ENCODE measurements around the gene TMPRSS4. TPM values are rescaled to one million over a fixed set of nuclear protein-coding genes. Genes with fewer than 3 reads are reported as not detected.

The TMPRSS4 gene
- total and polyA plus RNA-seq, 2 experiments from 2014 or later = not detected

DNA sequence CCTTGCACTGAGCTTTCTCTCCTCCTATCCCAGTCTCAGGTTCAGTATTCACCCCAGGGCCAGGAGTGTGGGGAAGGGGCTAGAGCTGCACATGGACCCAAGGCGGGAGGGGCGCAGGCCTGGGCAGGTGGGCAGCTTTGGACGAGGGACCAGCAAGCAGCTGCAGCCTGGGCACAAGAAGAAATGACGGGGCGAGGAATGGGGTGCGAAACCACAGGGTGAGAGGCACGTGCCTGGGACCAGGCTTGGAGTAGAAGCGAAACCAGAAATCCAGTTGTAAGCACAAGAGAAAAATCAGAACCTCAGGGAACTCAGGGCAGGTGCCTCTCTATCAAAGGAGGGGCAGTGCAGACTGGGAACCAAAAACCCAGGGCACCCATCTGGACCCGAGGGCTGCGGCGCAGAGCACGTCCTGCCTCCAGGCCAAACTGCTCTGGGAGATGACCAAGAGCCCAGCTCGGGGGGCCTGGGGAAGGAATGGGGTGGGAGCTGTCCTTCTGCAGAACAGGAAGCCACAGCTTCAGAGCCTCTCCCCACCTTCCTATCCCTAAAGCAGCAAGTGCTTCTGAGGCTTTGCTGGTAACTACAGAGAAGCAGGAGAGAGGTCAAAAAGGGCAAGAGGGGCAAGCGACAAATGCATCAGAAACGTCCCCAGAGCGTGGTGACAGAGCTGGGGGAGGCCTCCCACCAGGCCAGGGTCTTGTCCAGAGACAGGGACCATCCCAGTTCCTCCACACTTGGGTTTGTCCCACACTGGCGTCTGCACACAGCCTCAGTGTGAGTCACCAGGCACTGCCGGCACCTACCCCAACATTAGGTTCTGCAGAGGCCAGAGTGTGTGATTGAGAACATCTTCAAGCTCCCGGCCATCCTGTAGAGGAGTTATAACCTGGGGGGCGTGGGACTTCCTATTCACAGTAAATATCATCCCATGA, 18.3 kb upstream of the TMPRSS4 start:
- WGBS, 2 experiments (ENCODE audit: low coverage in 1 of 2, low lambda C conversion rate in 2 of 2, missing lambda C conversion rate in 2 of 2) = 35 to 43% methylated on average over 19 to 20 of the region's 20 CpGs
- H3K79me2 ChIP-seq (ENCODE audit: insufficient read depth) = no peaks in the 10 kb centered on the region
- TF ChIP-seq EZH2 (IDR thresholded peaks at IDR 0.05; ENCODE audit: insufficient read depth, poor library complexity, severe bottlenecking) (no peak), EZH2phosphoT487 (IDR thresholded peaks at IDR 0.05; ENCODE audit: insufficient read depth, low read depth) (no peak)
- no peak overlapping the region for H2AFZ ChIP-seq
- no peak overlapping the region for H3K9ac ChIP-seq
- H3K27ac ChIP-seq = no peak overlapping the region
- peak; percentile 18 for DNase-seq
- no peaks in the 10 kb centered on the region for H3F3A ChIP-seq (ENCODE audit: insufficient read depth)
- no peak overlapping the region for H3K4me2 ChIP-seq (ENCODE audit: unreplicated experiment)
- no peaks in the 10 kb centered on the region for H3K4me1 ChIP-seq (ENCODE audit: insufficient read depth)
- H3K4me3 ChIP-seq = no peak overlapping the region
- in situ Hi-C loops (cut with MboI) = loop anchor here (10.0 kb wide), 1 partner anchor 224 kb away; no protein-coding TSS in a partner anchor
- no peaks in the 10 kb centered on the region for H3K9me2 ChIP-seq (ENCODE audit: insufficient read depth)
- no peaks in the 10 kb centered on the region for H3K9me3 ChIP-seq (ENCODE audit: low read depth)
- no peaks in the 10 kb centered on the region for H3K36me3 ChIP-seq (ENCODE audit: low read depth)
- H4K20me1 ChIP-seq (ENCODE audit: insufficient read depth) = no peaks in the 10 kb centered on the region
- H3K27me3 ChIP-seq (replicated peaks; ENCODE audit: insufficient read depth) = peaks cover 4% of the 10 kb centered on the region; the same call in 1 of the 2 replicates

DNA sequence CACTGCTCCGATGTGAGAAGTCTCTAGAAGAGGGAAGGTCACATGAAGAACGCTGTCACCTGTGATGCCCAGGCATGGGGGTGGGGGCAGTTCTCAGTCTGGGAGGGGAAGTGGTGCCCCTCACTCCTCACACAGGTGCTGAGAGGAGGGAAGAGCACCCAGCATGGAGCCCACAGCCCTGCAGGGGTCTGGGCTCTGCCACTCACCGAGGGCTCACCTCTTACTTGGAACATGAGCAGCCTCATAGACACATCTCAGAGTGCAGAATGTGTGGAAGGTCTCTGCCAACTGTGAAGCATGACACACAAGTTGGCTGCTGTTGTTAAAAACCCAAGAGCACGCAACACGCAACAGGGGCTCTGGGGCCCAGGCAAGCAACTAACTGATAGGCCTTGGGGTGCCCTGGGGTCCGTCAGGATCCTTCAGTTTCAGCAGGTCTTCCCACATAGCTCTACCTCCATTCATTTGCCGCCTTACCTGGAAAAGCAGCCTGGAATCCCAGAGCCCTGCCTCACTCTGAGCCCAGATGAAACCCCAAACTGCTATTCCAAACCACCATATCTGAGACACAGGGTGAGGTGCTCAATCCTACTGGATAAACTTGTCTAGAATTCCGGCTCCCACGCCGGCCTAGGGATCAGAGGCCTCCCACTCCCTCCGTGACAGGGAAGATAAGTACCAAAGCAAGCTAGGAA, 17.5 kb upstream of the TMPRSS4 start:
- Histone ChIP-seq H3K9me3 (ENCODE audit: low read depth) (no peaks in the 10 kb centered on the region), H2AFZ (no peak overlapping the region), H4K20me1 (ENCODE audit: insufficient read depth) (no peaks in the 10 kb centered on the region), H3K4me1 (ENCODE audit: insufficient read depth) (no peaks in the 10 kb centered on the region), H3K9ac (no peak overlapping the region), H3K9me2 (ENCODE audit: insufficient read depth) (no peaks in the 10 kb centered on the region), H3K4me3 (no peak overlapping the region), H3K79me2 (ENCODE audit: insufficient read depth) (no peaks in the 10 kb centered on the region), H3K4me2 (ENCODE audit: unreplicated experiment) (no peak overlapping the region), H3K36me3 (ENCODE audit: low read depth) (no peaks in the 10 kb centered on the region), H3K27ac (no peak overlapping the region), H3F3A (ENCODE audit: insufficient read depth) (no peaks in the 10 kb centered on the region), H3K27me3 (replicated peaks; ENCODE audit: insufficient read depth) (peaks cover 9% of the 10 kb centered on the region; the same call in 1 of the 2 replicates)
- DNase-seq = peak; percentile 9
- TF ChIP-seq EZH2phosphoT487 (IDR thresholded peaks at IDR 0.05; ENCODE audit: insufficient read depth, low read depth) (no peak), EZH2 (IDR thresholded peaks at IDR 0.05; ENCODE audit: insufficient read depth, poor library complexity, severe bottlenecking) (no peak)
- in situ Hi-C loops (cut with MboI) = loop anchor here (10.0 kb wide), 1 partner anchor 225 kb away; no protein-coding TSS in a partner anchor
- WGBS, 2 experiments (ENCODE audit: low coverage in 1 of 2, low lambda C conversion rate in 2 of 2, missing lambda C conversion rate in 2 of 2) = 51% methylated on average over 11 of the region's 11 CpGs

DNA sequence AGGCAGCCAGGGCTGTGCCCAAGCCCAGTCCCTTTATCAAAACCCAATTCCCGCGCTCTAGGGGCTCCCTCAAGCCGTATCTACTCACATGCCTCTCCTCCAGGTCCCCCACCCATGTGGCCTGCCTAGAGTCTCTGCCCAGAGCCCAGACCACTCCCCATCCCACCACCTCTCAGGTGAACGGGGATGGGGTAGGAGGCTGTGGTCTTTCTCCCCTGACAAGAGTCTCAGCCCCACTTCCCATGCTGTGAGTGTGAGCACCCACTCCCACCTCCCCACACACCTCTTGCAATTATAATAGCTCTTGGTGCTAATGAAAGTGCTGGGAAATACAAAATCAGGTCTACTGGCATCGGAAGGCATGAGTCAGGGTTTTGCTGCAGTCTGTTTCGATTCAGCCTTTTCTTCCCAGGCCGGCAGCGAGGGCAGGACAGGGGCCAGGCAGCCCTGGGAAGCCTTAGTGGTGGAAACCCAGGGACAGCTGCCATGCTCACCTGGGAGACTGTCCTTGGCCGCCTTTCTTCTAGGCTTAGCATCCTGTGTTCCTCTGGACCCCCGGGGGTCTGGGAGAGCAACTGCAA, 16.7 kb upstream of the TMPRSS4 start:
- no peak for DNase-seq
- no peak overlapping the region for H2AFZ ChIP-seq
- no peak overlapping the region for H3K4me2 ChIP-seq (ENCODE audit: unreplicated experiment)
- no peaks in the 10 kb centered on the region for H4K20me1 ChIP-seq (ENCODE audit: insufficient read depth)
- no peaks in the 10 kb centered on the region for H3K79me2 ChIP-seq (ENCODE audit: insufficient read depth)
- H3K4me1 ChIP-seq (ENCODE audit: insufficient read depth) = no peaks in the 10 kb centered on the region
- H3F3A ChIP-seq (ENCODE audit: insufficient read depth) = no peaks in the 10 kb centered on the region
- TF ChIP-seq EZH2 (IDR thresholded peaks at IDR 0.05; ENCODE audit: insufficient read depth, poor library complexity, severe bottlenecking) (no peak), EZH2phosphoT487 (IDR thresholded peaks at IDR 0.05; ENCODE audit: insufficient read depth, low read depth) (no peak)
- H3K9me2 ChIP-seq (ENCODE audit: insufficient read depth) = no peaks in the 10 kb centered on the region
- no peak overlapping the region for H3K4me3 ChIP-seq
- H3K27ac ChIP-seq = no peak overlapping the region
- no peaks in the 10 kb centered on the region for H3K9me3 ChIP-seq (ENCODE audit: low read depth)
- in situ Hi-C loops (cut with MboI) = no loop called here
- 41 to 46% methylated on average over 10 of the region's 10 CpGs for WGBS, 2 experiments (ENCODE audit: low coverage in 1 of 2, low lambda C conversion rate in 2 of 2, missing lambda C conversion rate in 2 of 2)
- H3K27me3 ChIP-seq (replicated peaks; ENCODE audit: insufficient read depth) = peaks cover 9% of the 10 kb centered on the region; the same call in 1 of the 2 replicates
- H3K9ac ChIP-seq = no peak overlapping the region
- H3K36me3 ChIP-seq (ENCODE audit: low read depth) = no peaks in the 10 kb centered on the region

- in situ Hi-C loops (cut with MboI) = no loop called here
- no peak overlapping the region for H2AFZ ChIP-seq
These were observed 16.0 kb upstream of the TMPRSS4 start for GRCh38 chr11:118060869-118061268.

More at GRCh38 chr11:118060869-118061268, 16.0 kb upstream of the TMPRSS4 start:
- Histone ChIP-seq H3K9me3 (ENCODE audit: low read depth) (no peaks in the 10 kb centered on the region), H3K9me2 (ENCODE audit: insufficient read depth) (no peaks in the 10 kb centered on the region), H3K4me1 (ENCODE audit: insufficient read depth) (no peaks in the 10 kb centered on the region), H3K79me2 (ENCODE audit: insufficient read depth) (no peaks in the 10 kb centered on the region), H3K4me2 (ENCODE audit: unreplicated experiment) (no peak overlapping the region), H3F3A (ENCODE audit: insufficient read depth) (no peaks in the 10 kb centered on the region), H3K36me3 (ENCODE audit: low read depth) (no peaks in the 10 kb centered on the region), H4K20me1 (ENCODE audit: insufficient read depth) (no peaks in the 10 kb centered on the region), H3K27me3 (replicated peaks; ENCODE audit: insufficient read depth) (peaks cover 9% of the 10 kb centered on the region; the same call in 1 of the 2 replicates), H3K4me3 (no peak overlapping the region), H3K27ac (no peak overlapping the region), H3K9ac (no peak overlapping the region)
- no peak for TF ChIP-seq EZH2phosphoT487 (IDR thresholded peaks at IDR 0.05; ENCODE audit: insufficient read depth, low read depth)
- TF ChIP-seq EZH2 (IDR thresholded peaks at IDR 0.05; ENCODE audit: insufficient read depth, poor library complexity, severe bottlenecking) = no peak
- no peak for DNase-seq
- WGBS, 2 experiments (ENCODE audit: low coverage in 1 of 2, low lambda C conversion rate in 2 of 2, missing lambda C conversion rate in 2 of 2) = 31 to 32% methylated on average over 7 of the region's 7 CpGs
